WERI-Rb-1 (cell line): ENCODE results near the gene PDGFRB.

Experiments
- DNase-seq: peaks from one replicate; pipeline ENCODE4 v3.0.0-alpha.2; 2020
- H3K27ac ChIP-seq: fragments of 250-450 bp; sonication (Bioruptor Pico); 2 replicates; pipeline ENCODE4 v1.5.1; 2020; ENCODE audit warnings: mild to moderate bottlenecking, moderate library complexity
- H3K27me3 ChIP-seq: fragments of 250-450 bp; sonication (Bioruptor Pico); 2 replicates; pipeline ENCODE4 v1.5.1; 2021; ENCODE audit warnings: mild to moderate bottlenecking, low read depth, moderate library complexity; ENCODE audit not compliant: insufficient read depth, severe bottlenecking
- H3K36me3 ChIP-seq: fragments of 250-450 bp; sonication (Bioruptor Pico); 2 replicates; pipeline ENCODE4 v1.5.1; 2020; ENCODE audit warnings: mild to moderate bottlenecking, moderate library complexity
- H3K4me3 ChIP-seq: 2 replicates; pipeline ENCODE4 v1.5.1; 2011; ENCODE audit warnings: low read depth, mild to moderate bottlenecking, control low read depth, low read length
- H3K9me3 ChIP-seq: fragments of 250-450 bp; sonication (Bioruptor Pico); 2 replicates; pipeline ENCODE4 v1.5.1; 2021; ENCODE audit warnings: mild to moderate bottlenecking, moderate library complexity; ENCODE audit not compliant: severe bottlenecking
- CTCF ChIP-seq: IDR thresholded peaks from 2 replicates; pipeline ENCODE4 v1.5.1; 2011; ENCODE audit warnings: low read depth, mild to moderate bottlenecking, control low read depth, inconsistent platforms, low read length

The PDGFRB gene

GRCh38 chr5:150105928-150106615, 49.6 kb downstream of the PDGFRB start:
- H3K27ac ChIP-seq: no peak overlapping the region
- no peak for TF ChIP-seq CTCF
- H3K36me3 ChIP-seq: no peaks in the 10 kb centered on the region
- no peak for DNase-seq
- H3K27me3 ChIP-seq: no peaks in the 10 kb centered on the region
- H3K4me3 ChIP-seq: no peak overlapping the region
- no peaks in the 10 kb centered on the region for H3K9me3 ChIP-seq

GRCh38 chr5:150104550-150104870, 51.1 kb downstream of the PDGFRB start:
- DNase-seq: no peak
- Histone ChIP-seq H3K4me3 (no peak overlapping the region), H3K36me3 (no peaks in the 10 kb centered on the region), H3K9me3 (no peaks in the 10 kb centered on the region), H3K27me3 (no peaks in the 10 kb centered on the region), H3K27ac (no peak overlapping the region)
- TF ChIP-seq CTCF: no peak

- Histone ChIP-seq H3K27ac (no peak overlapping the region), H3K36me3 (no peaks in the 10 kb centered on the region), H3K4me3 (no peak overlapping the region), H3K9me3 (no peaks in the 10 kb centered on the region), H3K27me3 (no peaks in the 10 kb centered on the region)
- TF ChIP-seq CTCF: no peak
- DNase-seq: no peak
Measured at GRCh38 chr5:150103678-150104549, 51.7 kb downstream of the PDGFRB start.

GRCh38 chr5:150101023-150101422, 54.6 kb downstream of the PDGFRB start:
- H3K27me3 ChIP-seq: no peaks in the 10 kb centered on the region
- no peaks in the 10 kb centered on the region for H3K9me3 ChIP-seq
- H3K27ac ChIP-seq: no peak overlapping the region
- no peak for DNase-seq
- H3K36me3 ChIP-seq: no peaks in the 10 kb centered on the region
- TF ChIP-seq CTCF: no peak
- H3K4me3 ChIP-seq: no peak overlapping the region

GRCh38 chr5:150097152-150097551, 58.5 kb downstream of the PDGFRB start:
- TF ChIP-seq CTCF: no peak
- no peak for DNase-seq
- Histone ChIP-seq H3K4me3 (no peak overlapping the region), H3K27ac (no peak overlapping the region), H3K27me3 (no peaks in the 10 kb centered on the region), H3K36me3 (no peaks in the 10 kb centered on the region), H3K9me3 (no peaks in the 10 kb centered on the region)
